Measurements from ENCODE around the gene G2E3. TPM values are rescaled to one million over a fixed set of nuclear protein-coding genes. Genes with fewer than 3 reads are reported as not detected.

The G2E3 gene
- total and polyA plus RNA-seq, 2 of the 13 experiments (the other 11 are each of a cell fraction or from before 2014, with no cell fraction given): 22.8 to 63.0 TPM

- TF ChIP-seq ATM (IDR thresholded peaks at IDR 0.05; ENCODE audit: borderline replicate concordance): 0 out of 2 replicates have a peak, but pooled peaks have one; percentile 41
These were observed 12.2 kb upstream of the G2E3 start (continued) for GRCh38 chr14:30546735-30547134.

- DNase-seq (ENCODE audit: low spot score): no peak
- H3K4me1 ChIP-seq (ENCODE audit: insufficient read depth, low read length): peaks cover 13% of the 10 kb centered on the region
- ATAC-seq: peak; percentile 49
- intact Hi-C loops (cut with micrococcal nuclease; ENCODE audit: unreplicated experiment): no loop called here
- ChIA-PET POLR2A (interaction anchor here (1.5 kb wide), 1 partner anchor 11 kb away, joined by 5 read pairs; the partner anchor contains the start of gene G2E3), CTCF (ENCODE audit: low intra/inter-chr PET ratio, low total read pairs) (no interaction called here)
- no peak overlapping the region for H3K9ac ChIP-seq (ENCODE audit: insufficient read depth, low read depth, low read length)
- H3K36me3 ChIP-seq (replicated peaks in 1 of 2; ENCODE audit: control insufficient read depth in 1 of 2, insufficient read depth in 2 of 2, low read length in 2 of 2): no peaks in the 10 kb centered on the region
- peaks cover 0 to 8% of the 10 kb centered on the region in 2 experiments; a peak in 1 of 5 replicates for H3K27me3 ChIP-seq (ENCODE audit: control insufficient read depth in 1 of 2, insufficient read depth in 2 of 2, low read length in 2 of 2)
- no peak overlapping the region for H3K4me3 ChIP-seq (replicated peaks in 1 of 3; ENCODE audit: insufficient read depth in 1 of 3, low read depth in 2 of 3, low read length in 3 of 3)
- 79% methylated on average over 40 of the region's 40 CpGs for WGBS (ENCODE audit: low lambda C conversion rate)
- H4K20me1 ChIP-seq (ENCODE audit: insufficient read depth, low read length): no peaks in the 10 kb centered on the region
- no peak overlapping the region for H3K4me2 ChIP-seq (ENCODE audit: low read depth, low read length)
- BruUV-seq (replicated peaks): no TSS peak
- H3K9me3 ChIP-seq (ENCODE audit: low read length): no peaks in the 10 kb centered on the region
- no peak overlapping the region for H2AFZ ChIP-seq (ENCODE audit: low read length)
- in situ Hi-C loops (cut with HindIII; ENCODE audit: extremely low pct_ligation_motif_present, low pct_unique_long_range_greater_than_20kb): no loop called here
- H3K27ac ChIP-seq (ENCODE audit: extremely low read length, insufficient read depth, low read length): no peak overlapping the region
- FAIRE-seq: no peak
- H3K79me2 ChIP-seq (ENCODE audit: insufficient read depth, low read length): no peaks in the 10 kb centered on the region
- TF ChIP-seq RBAK (CRISPR knock-in tag; IDR thresholded peaks at IDR 0.05) (no peak), SOX6 (IDR thresholded peaks at IDR 0.05) (no peak), SOX6 (CRISPR knock-in tag; IDR thresholded peaks at IDR 0.05) (no peak), ZBTB39 (CRISPR knock-in tag; IDR thresholded peaks at IDR 0.05) (0 out of 2 replicates have a peak, but pooled peaks have one; percentile 51), ZFP91 (CRISPR knock-in tag; IDR thresholded peaks at IDR 0.05; ENCODE audit: borderline replicate concordance) (peak; percentile 39; the same call in 1 of the 2 replicates), HNRNPK (IDR thresholded peaks at IDR 0.05; ENCODE audit: low read depth, low read length, poor library complexity, severe bottlenecking) (peak; percentile 23), ZNF782 (CRISPR knock-in tag; IDR thresholded peaks at IDR 0.05; ENCODE audit: borderline replicate concordance) (0 out of 2 replicates have a peak, but pooled peaks have one; percentile 42), LBX2 (CRISPR knock-in tag; IDR thresholded peaks at IDR 0.05; ENCODE audit: borderline replicate concordance) (no peak), ZNF598 (CRISPR knock-in tag; IDR thresholded peaks at IDR 0.05; ENCODE audit: borderline replicate concordance) (0 out of 2 replicates have a peak, but pooled peaks have one; percentile 35), NFYB (CRISPR knock-in tag; IDR thresholded peaks at IDR 0.05) (no peak), ZNF576 (CRISPR knock-in tag; IDR thresholded peaks at IDR 0.05) (no peak), ZNF687 (CRISPR knock-in tag; IDR thresholded peaks at IDR 0.05) (peak; percentile 29; the same call in 1 of the 2 replicates)
These were observed 11.4 kb upstream of the G2E3 start for GRCh38 chr14:30547388-30548048.
